HG03025 (cell line): ENCODE measurements around the gene SDHAF3.
A peak's percentile ranks its signal among the peaks of the same experiment; 100 is the strongest.
"Not testable (repeated sequence)": the region's sequence is repeated elsewhere in the genome, so short reads cannot be mapped to it uniquely, and the experiment has no call there.

ENCODE experiments used
- ATAC-seq: cut with Tn5 transposase; IDR thresholded peaks from one replicate; pipeline ENCODE4 v1.9.1; 2021; ENCODE audit warnings: mild to moderate bottlenecking, moderate library complexity; ENCODE audit not compliant: unreplicated experiment, low FRiP score

The SDHAF3 gene

DNA sequence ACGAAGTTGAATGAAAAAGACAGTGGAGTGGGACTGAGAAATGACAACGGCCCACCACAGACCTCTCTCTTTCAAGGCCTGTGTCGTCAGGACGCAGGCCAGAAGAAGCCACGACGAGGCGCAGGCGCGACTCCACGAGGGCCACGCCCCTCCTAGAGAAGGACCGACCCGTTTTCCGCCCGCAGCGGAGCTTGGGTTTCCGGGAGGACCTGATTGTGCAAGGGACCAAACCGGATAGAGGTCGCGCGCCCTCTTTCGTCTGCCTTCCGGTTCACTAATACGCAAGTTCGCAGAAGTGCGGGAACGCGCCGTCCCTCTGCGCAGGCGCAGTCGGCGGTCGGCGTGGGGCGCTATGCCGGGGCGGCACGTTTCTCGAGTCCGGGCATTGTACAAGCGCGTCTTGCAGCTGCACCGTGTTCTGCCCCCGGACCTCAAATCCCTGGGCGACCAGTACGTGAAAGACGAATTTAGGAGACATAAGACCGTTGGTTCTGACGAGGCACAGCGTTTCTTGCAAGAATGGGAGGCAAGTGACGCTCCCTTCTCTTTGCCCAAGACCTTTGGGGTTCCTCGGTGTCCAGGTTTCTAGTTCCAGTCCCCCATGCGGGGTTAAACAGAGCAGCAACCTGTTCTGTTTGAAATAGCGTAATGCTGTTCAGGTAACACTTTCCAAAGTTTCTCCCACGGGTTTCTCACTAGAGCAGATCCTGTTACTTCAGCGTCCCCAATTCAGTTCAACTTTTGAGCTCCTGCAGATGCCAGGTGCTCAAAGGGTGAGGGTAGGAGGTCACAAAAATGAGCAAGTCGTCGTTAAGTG is at the start of gene SDHAF3:
TSS of gene SDHAF3 (plus strand) at position 327 of the 817 bp plus-strand sequence. CDS start at position 353, 26 bp downstream.
- peak; percentile 97 for ATAC-seq

DNA sequence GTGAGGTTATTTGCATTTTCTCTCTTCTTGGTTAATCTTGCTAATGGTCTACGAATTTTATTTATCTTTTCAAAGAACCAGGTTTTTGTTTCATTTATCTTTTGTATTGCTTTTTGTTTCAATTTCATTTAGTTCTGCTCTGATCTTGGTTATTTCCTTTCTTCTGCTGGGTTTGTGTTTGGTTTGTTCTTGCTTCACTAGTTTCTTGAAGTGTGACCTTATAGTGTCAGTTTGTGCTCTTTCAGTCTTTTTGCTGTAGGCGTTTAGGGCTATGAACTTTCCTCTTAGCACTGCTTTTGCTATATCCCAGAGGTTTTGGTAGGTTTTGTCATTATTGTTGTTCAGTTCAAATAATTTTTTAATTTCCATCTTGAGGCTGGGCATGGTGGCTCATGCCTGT is 45.5 kb upstream of the SDHAF3 start:
- not testable (repeated sequence) for ATAC-seq

DNA sequence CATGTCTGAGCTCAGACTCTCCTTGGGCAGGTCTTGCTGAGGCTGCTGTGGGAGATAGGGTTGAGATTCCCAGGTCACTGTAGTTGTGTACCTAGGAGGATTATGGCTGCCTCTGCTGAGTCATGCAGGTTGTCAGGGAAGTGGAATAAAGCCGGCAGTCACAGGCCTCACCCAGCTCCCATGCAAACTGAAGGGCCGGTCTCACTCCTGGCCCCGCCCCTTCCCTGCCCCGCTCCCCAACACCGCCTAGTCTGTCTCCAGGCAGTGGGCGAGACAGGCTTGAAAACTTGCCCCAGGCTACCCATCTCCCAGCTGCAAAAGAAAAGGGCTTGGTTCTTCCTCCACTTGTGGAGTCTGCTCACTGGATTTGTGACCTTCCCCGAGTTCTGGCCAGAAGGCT is 41.6 kb upstream of the SDHAF3 start:
- no peak for ATAC-seq

GRCh38 chr7:97078023-97078969 is 39.2 kb upstream of the SDHAF3 start:
- no peak for ATAC-seq

GRCh38 chr7:97079300-97079699 is 38.2 kb upstream of the SDHAF3 start:
- no peak for ATAC-seq

- ATAC-seq = no peak
These were observed 35.8 kb upstream of the SDHAF3 start for GRCh38 chr7:97081521-97082300.

- ATAC-seq = no peak
These were observed 29.1 kb upstream of the SDHAF3 start for GRCh38 chr7:97088364-97088763.

DNA sequence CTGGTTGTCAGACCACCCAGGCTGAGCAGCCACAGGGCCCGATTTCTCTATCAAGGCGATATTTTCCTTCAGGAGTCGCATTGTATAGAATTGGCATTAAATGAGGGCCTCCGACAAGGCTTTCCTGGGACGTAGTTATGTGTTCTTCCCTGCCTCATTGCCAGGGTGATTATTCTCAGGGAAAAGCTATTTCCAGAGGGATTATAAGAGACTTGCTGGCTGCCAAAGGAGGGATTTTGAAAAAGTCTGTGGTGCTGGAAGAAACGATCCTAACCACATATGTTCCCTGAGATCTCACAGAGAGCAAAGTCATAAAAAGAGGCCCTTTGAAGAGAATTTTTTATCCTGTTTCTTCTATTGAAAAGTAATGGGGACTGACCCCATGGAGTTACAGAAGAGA is 27.7 kb upstream of the SDHAF3 start:
- ATAC-seq = no peak

- no peak for ATAC-seq
These were observed 26.6 kb upstream of the SDHAF3 start for GRCh38 chr7:97090761-97091353.

- ATAC-seq = no peak
These were observed 23.1 kb upstream of the SDHAF3 start for GRCh38 chr7:97094284-97094930.

DNA sequence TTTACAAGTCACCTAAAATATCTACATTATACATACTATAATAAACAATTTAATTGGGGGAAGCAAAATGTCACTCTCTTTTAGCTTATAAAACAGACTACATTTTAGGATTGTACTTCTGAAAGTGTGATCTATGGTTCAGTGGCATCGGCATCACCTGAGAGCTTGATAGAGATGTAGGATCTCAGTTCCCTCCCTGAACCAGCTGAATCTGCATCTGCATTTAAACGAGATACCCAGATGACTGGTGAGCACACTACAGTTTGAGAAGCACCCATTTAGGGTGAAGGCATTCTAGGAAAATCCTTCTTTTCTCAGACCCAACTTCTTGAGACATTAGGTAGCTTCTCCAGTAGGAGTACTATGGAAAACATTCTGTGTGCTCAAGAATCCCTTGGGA is 21.5 kb upstream of the SDHAF3 start:
- no peak for ATAC-seq

GRCh38 chr7:97096661-97097060 is 20.8 kb upstream of the SDHAF3 start:
- no peak for ATAC-seq

GRCh38 chr7:97104719-97105238 is 12.7 kb upstream of the SDHAF3 start:
- peak; percentile 91 for ATAC-seq

GRCh38 chr7:97107192-97107800 is 10.2 kb upstream of the SDHAF3 start:
- no peak for ATAC-seq

- ATAC-seq = no peak
These were observed 1.2 kb upstream of the SDHAF3 start for GRCh38 chr7:97116308-97116707.

- ATAC-seq = no peak
These were observed 495 bp upstream of the SDHAF3 start for GRCh38 chr7:97117035-97117371.

DNA sequence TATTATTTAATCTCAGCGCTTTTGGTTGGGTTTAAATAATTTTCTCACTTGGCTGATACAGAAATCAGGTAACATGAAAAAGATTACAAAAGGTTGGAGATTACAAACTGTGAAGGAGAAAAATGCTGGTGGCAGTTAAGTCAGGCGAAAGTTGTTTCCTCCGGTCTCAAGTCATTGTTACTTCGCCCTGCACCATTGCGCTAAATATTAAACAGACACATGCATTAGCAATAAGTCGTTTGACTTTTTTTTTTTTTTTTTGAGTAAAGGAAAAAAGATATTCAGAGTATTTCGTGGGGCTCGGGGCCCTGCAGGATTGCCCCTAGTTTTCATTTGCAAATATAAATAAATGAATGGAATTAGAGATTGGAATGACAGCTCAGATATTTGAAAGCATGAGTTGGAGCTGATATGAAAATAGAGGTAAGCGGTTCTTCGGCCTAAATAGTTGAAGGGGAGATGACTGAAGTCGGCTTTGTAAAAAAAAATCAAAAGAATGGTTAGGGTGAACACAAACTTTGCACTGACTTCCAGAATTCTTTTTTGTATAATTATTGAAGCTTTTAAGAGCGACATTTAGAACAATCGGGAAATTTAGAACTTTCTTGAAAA is 914 bp downstream of the SDHAF3 start:
- ATAC-seq = no peak

DNA sequence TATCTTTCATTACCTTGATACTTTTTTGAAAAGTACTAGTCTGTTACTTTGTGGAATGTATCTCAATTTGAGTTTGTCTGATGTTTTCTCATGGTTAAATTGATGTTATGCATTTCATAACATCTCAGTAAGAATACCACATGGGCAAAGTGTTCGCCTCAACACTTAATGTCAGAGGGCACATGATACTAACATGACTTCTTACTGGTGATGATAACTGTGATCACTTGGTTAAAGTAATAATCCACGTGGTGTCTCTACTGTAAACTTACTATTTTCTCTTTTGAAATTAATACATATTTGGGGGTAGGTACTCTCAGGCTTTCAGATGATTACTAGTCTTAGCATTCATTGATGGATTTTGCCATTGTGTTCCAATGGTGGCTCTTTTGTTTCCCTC is 2.2 kb downstream of the SDHAF3 start:
- ATAC-seq = no peak
